Medulla oblongata (tissue), 1 donor: ENCODE data around the gene BRAT1.

Experiments
- DNase-seq: peaks from one replicate; pipeline ENCODE4 v3.0.0-alpha.2; 2015; ENCODE audit errors: extremely low spot score

Gene BRAT1

DNA sequence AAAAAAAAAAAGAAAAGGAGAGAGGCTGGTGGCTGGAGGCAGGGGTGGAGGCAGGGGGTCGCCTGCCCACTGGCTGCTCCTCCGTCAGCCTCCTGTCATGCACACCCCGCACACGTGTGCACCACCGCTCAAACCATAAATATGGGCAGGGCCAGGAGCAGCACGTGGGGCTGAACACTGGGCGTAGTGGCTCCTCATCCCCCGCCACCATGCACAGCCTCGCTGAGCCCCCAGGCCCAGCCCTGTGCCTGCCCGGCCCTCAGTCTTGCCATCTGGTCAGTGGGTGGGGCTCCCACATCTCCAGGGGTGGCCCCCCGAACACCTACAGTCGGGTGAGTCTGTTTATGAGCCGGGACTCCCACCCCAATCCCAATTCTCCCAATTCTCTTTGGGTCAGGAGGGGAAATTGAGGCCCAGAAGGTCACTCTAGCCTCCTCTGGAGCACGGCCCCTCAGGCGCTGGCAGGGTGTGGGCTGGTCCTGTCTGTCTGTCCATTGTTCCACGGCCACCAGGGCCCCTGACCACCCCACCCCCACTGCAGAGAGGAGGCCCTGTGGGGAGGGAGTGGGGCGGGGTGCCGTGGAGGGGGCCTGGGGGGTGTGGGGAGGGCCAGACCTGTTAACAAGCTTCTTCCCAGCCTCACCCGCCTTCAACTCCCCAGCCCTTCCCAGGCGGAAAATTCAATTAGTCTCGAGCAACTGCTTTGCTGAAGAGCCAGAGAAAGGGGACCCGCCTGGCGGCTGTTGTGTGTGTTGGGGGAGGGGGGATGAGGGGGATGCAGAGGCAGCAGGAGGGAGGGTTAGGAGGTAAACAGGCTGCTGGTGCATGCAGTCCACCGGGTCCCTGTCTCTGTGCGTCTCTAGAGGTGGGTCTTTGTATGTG, 59.7 kb downstream of the BRAT1 start:
- DNase-seq = no peak

DNA sequence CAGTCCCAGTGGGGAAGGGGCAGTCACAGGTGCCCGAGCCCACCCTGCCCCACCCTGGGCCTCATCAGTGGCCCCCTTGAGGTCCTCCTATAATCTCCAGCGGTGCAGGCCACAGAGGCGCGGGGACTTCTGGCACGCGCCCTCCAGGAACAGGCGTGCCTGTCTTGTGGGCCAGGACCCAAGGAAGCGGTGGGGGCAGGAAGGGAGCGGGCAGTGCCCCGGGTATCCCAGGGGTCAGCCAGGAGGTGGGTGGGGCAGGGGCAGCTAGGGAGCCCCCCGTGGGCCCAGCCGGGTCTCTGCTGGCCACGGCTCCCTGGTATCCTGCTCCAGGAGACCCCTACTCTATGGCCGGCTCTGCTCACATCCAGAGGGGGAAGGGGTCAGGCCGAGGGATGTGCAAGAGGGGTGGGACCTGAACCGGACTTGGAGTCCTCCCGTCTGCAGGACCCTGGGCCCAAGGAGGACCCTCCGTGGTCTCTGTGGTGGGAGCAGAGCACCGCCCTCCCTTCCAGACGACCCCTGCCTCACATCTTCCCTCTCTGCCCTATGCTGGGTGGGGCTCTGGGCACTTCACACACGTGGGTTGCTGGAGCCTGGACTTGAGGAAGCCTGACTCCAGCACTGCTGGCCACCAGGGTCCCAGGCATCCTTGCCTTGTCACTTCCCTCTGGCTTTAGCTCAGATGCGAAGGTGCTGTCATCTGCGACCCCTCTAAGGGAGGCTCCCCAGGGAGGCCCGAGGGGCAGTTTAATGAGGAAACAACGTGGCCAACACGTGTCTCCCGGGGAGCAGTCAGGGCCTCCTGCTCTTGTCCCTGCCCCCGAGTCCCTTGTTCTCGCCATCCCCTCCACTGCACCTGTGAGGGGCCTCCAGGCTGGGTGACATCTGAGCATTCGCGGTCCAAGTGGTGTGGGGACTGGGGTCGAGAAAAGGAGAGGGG, 60.9 kb downstream of the BRAT1 start:
- no peak for DNase-seq

- DNase-seq = no peak
Observed at GRCh38 chr7:2493205-2494164, 61.8 kb downstream of the BRAT1 start.

DNA sequence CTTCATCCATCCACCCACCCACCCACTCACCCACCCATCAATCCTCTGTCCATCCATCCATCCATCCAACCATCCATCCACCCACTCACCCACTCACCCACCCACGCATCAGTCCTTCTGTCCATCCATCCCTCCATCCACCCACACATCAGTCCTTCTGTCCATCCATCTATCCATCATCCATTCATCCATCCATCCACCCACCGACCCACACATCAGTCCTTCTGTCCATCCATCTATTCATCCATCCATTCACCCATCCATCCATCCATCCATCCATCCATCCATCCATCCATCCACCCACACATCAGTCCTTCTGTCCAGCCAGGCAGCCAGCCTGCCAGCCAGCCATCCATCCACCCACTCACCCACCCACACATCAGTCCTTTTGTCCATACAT, 63.3 kb downstream of the BRAT1 start:
- DNase-seq = no peak

DNA sequence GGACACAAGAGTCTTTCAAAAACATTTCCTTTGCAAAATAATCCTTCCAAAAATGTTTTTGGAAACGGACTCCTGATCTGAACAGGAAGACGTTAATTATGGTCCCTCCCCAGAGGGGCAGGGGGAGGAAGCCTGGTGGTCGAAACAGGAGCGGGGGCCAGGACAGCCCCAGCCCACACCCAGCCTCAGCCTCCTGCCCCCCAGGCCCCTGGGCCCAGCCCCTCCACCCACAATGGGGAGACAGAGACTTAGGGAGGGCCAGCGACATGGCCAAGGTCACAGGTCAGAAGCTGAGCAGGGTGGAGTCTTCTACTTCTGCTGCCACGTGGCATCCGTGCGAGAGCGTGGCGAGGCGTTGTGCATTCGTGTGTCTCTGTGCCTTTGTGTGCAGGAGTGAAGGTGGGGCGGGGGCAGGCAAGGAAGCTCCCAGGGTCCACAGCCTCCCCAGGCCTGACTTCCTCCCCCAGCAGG, 65.1 kb downstream of the BRAT1 start:
- no peak for DNase-seq

DNA sequence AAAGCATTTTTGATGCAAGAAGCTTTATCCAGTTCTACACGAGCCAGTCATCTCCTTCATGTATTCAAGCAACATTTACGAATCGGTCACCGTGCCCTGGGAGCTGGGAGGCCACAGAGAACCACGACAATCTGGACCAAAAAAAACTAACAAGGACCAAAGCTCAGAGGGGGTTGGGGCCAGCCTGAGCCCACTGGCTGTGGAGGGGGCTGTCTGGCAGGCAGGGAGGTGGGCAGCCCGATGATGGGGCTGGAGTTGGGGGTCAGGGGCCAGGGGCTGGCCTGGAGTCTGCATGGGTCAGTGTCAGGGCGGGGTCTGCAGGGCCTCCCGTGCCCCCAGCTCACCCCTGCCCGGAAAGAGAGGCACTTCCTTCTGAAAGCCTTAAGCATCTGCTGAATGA, 66.6 kb downstream of the BRAT1 start:
- DNase-seq = no peak

GRCh38 chr7:2488272-2488645, 67.1 kb downstream of the BRAT1 start:
- no peak for DNase-seq
